ENCODE results near the gene NPBWR2.
A peak's percentile ranks its signal among the peaks of the same experiment; 100 is the strongest.

The NPBWR2 gene

DNA sequence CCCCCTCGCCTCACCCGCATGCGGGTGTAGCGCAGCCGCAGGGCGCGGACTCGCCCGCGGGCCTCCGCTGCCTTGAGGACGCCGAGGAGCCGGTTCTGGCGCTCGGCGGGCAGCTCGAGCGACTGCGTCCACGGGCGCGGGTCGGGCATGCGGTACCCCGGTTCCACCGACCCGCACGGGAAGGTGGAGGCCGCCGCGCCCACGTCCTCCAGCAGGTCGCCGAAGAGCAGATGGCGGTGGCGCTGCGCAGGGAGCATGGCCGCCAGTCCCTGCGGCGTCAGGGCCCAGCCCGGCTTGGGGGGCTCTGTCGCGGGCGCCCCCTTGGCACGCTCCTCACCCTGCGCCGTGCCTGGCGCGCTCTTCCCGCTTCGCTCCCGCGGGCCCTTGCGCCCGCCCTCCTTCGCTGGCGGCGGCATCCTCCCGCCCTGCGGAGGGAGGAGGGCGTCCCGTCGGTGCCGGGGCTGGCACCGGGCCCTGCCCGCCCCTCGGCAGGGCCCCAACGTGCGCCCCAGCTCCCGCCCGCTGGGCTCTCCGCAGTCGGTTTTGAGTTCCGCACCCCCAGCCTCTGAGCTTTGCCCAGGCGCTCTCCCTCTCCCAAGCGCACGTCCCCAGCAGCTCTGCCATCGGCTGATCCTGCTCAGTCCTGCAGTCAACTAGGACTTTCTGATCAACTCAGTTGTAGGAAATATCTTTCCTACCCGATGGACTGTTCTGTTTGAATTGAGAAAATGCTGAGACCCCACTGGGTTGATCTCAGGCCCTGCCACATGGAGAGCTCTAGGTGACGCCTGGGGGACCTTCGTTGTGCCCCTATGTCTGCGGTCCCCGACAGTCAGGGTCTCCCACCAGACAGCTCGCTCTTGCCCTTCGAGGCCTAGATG is 23.3 kb downstream of the NPBWR2 start, which contains the start of gene LKAAEAR1:
Gene LKAAEAR1, minus strand, starts transcription at position 595 of the 881 bp plus-strand sequence. Its CDS starts 179 bp downstream, at position 416.
- no peak for DNase-seq (ENCODE audit: low read depth)

DNA sequence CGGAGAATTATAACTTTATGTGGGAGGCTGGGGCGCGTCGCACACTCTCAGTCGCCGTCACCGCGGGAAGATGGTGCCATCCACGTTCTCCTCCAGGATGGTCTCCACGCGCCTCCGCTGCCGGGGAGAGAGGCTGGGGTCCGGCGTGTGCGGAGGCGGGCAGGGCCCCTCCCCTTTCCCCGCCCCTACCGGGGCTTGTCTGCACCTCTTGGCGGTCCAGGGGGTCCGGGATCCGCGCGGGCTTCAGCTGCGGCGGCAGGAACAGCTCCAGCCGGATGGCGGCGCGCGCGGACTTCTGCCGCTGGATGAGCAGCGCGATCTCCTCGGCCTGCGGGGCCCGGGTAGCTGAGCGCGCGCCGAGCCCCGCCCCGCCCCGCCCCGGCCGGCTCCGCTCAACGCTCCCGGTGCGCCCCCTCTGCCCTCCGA is 24.0 kb downstream of the NPBWR2 start:
- DNase-seq (ENCODE audit: low read depth), result peak; percentile 31

DNA sequence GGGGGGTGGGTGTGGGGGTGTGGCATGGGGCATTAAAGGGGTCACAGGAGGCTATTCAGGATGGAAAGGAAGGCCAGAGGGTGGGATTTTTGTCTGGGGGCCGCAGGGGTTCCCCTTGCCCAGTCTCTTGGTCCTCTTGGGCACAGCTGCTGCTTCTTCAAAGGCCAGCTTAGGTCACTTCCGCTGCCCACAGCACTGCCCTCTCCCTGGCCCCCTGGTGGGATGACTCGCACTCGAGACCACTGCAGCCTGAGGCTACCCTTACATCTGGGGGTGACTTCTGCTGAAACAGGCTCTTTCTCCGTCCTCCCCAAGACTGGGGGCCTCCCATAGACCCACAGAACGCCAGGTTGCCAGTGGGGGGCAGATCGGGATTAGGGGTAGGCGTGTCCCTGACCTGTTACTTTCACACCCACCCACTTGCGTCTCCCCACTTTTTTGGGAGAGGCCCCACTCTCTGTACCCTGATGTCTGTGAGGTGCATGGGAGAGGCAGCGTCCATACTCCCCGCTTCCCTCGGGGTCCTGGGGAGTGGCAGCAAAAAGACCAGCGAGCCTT is 24.5 kb downstream of the NPBWR2 start:
- no peak for DNase-seq (ENCODE audit: low read depth)

DNA sequence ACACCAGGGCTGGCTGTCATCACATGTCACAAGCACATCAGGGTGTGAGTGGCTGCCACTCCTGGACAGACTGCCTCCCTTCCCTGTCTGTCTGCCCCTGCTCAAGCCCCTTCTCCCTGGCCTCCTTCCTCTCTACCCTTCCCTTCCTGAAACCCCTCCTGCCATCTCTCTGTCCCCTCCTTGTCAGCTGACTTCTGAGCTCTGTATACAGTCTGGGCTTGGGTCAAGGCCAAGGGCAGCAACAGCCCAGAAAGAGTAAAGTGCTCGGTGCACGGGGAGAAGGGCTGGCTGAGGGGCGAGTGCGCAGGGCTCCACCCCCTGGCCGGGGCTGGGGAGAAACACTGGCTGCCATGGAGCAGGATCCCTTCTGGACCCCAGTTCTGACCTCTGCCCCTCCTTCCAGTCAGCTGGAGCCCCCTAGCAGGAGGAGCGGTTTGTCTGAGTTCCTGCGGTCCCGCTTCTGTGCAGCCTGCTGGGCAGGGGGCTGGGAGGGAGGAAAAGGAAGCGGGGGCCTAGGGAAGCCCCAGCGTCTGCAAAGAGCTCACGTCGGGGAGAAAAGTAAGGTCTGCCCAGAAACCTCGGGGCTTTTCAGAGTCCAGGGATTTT is 25.1 kb downstream of the NPBWR2 start:
- DNase-seq (ENCODE audit: low read depth), result no peak

DNA sequence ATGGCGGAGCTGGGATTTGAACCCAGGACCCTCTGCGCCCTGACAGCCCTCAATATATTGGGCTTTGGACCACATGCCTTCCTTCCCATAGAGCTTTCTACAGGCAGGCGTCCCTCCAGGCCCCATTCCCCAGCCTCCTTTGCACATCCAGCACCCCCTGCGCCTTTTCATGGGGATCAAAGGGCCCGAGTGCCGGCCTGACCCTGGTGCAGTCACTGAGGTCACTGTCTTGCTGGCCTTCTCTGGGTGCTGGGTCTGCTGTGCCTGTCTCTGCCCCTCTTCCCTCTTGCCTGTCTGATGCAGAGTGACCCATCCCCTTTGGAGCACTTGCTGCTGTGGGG is 25.8 kb downstream of the NPBWR2 start:
- DNase-seq (ENCODE audit: low read depth), result no peak

DNA sequence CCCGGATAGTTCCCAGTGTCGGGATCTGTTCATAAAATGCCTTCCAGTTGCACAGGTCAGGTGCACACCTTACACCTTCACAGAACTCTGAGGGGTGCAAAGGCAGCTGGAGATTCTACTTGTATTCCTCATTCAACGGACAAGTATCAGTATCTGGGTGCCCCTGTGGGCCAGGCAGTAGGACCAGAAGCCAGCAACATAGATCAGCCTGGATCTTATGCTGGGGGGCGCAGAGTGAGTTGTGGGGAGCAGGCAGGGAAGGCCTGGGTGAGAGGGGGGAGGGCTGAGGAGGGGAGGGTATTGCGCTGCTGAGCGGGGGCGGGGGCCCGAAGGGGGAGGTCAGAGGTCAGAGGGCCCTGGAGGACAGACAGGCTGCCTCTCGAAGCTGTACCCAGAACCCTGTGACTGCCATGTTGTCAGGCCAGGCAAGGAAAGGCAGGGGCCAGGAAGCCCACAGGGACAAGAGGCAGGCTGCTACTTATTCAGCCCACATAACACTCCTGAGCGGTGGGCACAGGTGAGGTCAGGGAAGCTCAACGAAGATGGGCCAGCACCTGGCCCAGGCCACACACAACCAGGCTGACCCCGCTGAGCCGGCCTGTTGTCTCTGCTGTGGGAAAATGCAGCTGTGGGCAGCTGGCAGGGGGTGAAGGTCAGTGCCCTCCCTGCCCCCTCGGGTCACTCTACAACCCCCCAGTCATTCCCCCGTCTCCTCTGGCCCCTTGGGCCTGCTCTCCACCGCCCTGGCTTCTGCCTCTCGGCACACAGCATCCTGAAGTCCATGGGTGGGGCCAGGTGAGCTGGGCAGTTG is 26.3 kb downstream of the NPBWR2 start:
- DNase-seq (ENCODE audit: low read depth), result no peak

DNA sequence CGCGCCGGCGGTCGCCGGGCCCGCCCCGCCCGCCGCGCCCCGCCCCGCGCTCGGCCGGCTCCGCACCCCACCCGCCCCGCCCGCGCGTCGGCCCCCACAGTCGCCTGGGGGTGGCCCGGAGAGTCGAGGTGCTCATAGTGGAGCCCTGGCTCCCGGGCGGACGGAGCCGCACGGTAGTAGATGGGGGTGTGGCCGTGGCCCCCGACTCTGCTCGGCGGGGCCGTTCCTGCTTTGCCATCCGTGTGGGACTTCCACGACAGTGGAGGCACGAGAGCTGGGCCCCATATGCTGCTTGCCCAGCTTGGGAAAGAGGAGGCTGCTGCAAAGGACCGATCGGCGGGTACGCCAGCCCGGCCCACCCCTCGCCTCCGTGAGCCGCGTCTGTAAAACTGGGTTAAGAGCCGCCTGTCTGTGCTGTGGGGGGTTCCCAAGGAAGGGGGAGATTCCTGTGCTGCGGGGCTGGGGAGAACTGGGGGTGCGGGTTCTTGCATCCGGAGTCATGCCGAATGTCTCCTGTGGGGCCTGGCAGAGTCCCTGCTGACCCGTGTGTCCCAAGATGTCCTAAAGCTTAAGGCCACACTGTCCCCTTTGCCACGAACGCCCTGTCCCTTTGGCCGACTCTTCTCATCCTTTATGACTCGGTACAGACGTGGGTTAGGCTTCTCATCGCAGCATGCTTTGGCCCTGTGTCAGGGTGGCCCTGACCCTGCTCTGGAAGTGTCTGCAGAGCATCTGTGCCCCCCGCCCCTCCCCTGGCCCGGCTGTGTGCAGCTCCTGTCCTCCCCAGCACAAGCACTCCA is 27.2 kb downstream of the NPBWR2 start, which contains the start of gene OPRL1:
Gene OPRL1, plus strand, starts transcription at position 70 of the 800 bp plus-strand sequence. CDS start 12,639 bp downstream, outside the sequence.
- no peak for DNase-seq (ENCODE audit: low read depth)

DNA sequence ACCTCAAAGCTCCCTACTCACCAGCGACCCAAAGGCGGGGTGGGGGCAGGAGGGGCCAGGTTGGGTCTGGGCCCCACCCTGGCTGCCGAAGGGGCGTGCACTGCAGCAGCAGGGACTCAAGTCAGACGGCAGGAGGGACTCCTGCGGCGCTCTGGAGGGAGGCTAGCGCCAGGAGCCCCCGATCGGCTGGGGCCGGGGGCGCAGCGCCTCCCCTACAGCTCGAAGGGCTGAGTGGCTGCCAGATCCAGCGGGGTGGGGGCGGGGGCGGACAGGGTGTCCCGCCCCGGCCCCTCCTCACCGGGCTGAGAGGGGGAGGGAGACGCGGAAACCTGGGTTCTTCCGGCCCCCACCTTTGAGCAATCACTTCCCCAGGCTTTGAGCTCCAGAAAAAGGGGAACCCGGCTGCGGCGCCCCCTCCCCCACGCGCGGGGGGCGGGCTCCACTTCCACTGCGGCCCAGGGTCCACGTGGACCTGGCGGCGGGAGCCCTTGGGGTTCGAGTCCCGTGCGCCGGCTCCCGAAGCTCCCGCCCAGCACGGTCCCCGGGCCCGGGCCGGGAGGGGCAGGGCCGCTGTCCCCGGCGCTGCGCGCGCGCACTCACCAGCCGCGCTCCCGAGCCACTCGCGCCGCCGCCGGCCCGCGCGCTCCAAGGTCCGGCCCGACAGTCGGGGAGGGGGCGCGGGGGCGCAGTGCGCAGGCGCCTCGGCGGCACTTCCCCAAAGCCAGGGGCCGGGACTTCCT is 27.9 kb downstream of the NPBWR2 start, which contains the start of gene RGS19:
Gene RGS19, minus strand, starts transcription at position 246 of the 740 bp plus-strand sequence. CDS start 2,632 bp downstream, outside the sequence.
- no peak for DNase-seq (ENCODE audit: low read depth)

DNA sequence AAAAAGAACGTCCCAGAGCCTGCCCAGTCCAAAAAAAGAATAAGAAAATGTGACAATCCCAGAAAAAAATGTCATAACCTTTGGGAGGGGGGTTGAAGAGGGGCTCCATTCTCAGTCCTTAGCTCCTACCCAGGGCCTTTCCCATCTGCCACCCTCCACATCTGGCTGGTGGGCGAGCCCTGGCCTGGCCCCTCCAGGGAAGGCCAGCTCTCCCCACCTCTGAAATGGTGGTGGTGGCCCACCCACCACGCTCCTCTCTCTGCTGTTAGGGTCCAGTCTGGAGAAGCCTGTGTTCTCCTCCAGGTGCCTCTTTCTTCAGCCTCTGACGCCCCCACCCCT is 28.5 kb downstream of the NPBWR2 start:
- no peak for DNase-seq (ENCODE audit: low read depth)

DNA sequence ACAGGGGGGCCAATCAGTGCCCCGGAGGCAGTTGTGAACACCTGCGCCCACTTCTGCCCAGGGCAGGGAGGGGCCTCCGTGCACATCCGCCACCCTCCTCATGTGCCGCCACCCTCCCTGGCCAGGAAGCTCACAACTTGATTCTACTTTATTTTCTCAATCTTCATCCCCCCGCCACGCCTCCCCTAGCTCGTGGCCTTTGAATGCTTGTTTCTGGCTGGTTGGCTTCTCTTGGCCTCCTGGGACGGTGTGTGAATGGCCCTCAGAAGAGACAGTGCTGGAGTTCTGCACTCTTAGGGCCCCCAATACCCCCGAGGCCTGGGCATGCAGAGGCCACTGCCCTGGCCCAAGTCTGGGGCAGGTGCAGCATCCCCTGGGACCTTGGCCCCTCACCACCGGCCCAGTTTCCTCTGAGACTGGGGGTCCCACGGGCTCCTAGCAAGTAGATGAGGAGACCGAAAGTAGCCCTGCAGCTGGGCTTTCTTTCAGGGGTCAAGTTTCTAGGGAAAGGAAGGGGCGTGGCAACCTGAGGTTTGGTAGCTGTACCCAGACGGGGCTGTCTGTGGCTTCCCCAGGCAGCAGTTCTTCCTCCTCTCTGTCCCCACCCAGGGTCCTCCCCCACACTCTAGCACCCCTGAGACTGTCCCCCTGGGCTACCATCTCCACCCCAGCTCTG is 29.4 kb downstream of the NPBWR2 start:
- no peak for DNase-seq (ENCODE audit: low read depth)

DNA sequence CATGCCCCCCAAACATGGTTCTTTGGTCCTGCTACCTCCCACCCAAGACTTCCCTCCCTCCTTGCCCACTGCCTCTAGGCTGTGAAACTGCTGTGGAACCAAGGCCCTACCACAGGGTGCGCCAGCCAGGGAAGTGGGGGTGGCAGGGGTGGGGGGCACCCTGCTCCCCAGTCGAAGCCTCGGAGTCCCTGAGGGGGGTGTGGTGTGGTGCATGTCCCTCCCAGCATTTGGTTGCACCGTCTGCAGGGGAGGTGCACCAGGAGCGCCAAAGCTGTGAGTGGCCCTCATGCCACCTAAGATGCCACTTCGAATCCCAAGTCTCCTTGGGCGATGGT is 29.9 kb downstream of the NPBWR2 start:
- no peak for DNase-seq (ENCODE audit: low read depth)

DNA sequence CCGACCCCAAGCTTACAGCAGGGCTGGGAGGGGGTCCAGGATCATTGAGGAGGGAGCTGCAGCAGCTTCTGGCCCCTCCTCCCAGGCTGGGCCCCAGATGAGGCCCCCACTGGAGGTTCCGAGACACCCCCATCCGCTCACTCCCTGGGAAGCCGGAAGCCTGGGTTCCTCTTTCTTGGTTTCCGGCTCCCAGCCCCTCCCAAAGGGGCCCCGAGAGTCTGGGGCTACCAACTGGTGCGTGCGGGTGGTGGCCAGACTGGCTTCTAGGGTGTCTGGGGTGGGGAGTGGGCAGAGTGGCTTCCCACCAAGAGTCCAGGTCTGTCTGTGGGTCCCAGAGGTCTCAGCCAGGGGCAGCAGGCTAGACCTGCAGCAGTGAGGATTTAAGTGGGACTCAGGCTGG is 30.3 kb downstream of the NPBWR2 start:
- DNase-seq (ENCODE audit: low read depth), result no peak

DNA sequence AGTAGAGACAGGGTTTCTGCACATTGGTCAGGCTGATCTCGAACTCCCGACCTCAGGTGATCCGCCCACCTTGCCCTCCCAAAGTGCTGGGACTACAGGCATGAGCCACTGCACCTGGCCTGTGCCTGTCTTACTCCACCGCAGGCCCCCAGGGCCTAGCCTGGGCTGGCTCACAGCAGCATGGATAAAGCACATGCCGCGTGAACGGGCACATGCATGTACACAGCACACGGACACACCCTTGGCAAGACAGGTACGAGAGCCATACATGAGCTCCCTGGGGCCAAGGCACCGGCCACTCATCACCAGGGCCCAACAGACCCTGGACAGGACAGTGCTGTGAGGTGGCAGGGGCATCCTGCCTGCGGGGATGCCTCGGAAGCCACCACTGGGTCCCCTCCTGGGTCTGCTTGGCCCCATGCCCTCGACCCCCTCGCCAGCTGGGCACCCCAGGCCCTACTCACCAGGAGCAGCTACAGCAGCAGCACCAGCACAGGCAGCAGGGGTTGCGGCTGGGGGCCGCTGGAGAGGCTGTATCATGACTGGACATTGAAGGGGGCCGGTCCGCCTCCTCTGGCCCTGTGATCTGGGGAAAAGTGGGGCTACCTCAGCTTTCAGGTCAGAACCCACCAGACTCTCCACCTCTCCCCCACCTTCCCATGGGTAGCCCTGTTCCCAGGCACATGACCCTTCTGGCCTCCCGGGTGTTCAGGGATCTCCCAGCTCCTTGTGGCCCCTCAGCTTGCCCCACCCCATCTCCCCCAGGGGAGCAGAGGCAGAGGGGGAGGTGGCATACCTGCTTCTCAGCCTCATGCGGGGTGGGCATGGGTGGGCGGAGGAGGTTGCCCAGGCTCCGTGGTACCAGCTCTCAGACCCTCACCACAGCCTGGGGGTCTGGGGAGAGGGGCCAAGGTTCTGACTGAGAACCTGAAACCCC is 31.0 kb downstream of the NPBWR2 start:
- no peak for DNase-seq (ENCODE audit: low read depth)

DNA sequence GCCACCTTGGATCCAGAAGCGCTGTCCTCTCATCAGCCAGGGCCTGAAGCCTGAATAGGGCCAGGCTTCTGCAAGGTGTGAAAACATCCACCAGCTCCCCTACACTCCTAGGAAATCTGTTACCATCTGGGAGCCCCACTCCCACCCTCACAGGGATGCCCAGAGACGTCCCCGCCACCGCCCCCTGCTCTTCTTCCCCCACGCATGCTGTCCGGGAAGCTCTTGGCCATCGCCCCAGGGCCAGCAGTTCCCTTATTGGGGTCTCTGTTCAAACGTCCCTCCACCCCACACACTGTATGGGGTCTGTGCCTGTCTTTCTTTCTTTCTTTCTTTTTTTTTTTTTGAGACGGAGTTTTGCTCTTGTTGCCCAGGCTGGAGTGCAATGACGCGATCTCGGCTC is 31.8 kb downstream of the NPBWR2 start:
- no peak for DNase-seq (ENCODE audit: low read depth)

DNA sequence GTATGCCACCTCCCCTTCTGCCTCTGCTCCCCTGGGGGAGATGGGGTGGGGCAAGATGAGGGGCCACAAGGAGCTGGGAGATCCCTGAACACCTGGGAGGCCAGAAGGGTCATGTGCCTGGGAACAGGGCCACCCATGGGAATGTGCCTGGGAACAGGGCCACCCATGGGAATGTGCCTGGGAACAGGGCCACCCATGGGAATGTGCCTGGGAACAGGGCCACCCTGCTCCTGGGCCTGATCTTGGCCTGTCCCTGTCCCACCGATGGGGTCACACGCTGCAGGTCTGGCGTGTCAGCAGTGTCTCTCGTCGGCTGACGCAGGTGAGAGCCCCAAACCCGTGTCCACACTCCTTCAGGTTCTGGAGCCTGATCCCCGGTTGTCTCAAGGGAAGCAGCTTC is 32.4 kb downstream of the NPBWR2 start:
- no peak for DNase-seq (ENCODE audit: low read depth)

DNA sequence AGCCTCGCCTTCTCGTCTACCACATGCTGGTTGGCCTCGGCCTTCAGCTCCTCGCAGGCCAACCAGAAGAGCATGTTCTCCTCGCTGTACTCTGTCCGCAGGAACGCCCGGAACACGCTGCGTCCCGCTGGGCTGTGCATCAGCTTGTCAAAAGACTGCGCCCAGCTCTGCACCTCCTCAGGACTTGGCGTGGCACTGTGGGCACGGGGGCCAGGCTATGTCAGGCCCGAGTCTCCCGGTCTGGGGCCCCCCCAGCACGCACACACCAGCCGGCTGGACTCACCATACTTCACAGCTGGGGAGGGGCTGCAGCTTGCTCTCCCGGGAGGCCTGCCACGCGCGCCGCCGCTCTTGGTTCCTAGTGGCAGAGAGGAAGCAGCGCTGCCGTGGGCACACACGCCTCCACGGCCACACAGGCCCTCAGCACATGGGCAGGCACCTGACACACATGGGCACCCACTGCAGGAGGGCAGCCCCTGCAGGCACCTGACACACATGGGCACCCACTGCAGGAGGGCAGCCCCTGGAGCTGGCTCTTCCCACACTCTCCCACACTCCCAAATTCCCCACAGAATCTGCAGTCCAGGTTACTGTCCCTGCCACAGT is 33.1 kb downstream of the NPBWR2 start:
- no peak for DNase-seq (ENCODE audit: low read depth)

DNA sequence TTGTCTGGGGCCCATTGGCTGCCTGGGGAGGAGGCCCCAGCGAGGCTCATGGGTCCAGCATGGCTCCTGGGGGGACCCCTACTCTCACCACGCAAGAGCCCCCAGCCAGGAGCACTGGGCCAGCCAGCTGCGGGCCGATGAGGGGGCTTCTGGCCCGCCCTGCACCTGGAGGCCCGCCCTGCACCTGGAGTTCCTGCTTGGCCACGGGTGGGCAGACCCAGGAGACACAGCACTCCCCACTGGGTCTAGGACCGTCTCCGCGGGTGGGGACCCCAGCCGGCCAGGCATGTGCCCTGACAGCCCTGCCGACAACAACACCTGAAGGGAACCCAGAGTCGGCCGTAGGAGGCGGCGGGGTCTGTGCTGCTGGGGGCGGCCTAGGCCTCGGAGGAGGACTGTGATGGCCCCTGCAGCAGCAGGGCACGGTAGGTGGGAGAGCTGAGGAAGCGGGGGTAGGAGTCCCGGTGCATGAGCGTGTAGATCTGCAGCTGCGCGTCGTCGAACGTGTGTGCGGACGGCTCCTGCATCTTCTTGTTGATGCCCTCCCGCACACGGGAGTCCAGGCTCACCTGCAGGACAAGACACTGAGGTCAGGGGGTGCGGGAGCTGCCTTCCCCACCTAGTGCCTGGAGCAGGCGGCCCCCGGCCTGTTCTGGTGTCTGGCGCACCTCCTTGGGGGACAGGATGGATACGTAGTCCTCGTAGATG is 33.7 kb downstream of the NPBWR2 start:
- no peak for DNase-seq (ENCODE audit: low read depth)

DNA sequence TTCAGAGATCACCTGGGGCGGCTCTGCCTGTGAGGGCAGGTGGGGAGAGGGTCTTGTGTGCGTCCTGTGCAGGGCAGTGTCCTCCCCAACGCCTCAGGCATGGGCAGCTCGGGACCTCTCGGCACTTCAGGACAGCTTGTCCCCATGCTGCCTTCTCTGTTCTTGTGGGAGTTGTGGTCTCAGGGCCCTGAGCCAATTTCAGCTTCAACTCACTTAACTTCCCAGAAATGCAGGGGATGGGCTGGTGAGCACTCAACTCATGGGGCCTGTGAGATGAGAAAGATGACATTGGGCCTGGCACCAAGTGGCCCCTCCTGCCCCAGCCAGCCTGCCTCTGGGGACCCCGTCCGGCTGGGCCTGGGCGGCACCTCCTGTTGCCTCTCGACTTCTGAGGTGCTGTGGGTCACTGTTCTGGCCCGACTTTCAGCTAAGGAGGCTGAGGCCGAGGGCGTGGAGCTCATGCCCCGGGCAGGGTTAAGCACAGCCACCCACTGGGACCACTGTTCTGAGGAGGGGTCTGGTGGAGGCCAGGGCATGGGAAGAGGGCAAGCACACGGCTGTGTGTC is 34.8 kb downstream of the NPBWR2 start:
- DNase-seq (ENCODE audit: low read depth), result no peak

All from stromal cell of bone marrow (primary cell).